Stomach (tissue), 4 donors: ENCODE data around the gene PSAP.

ENCODE experiments used
- CTCF ChIP-seq, 7 experiments: fragments of 450-650 bp in 4 of 7; fragments of 200-600 bp in 3 of 7; sonication (generic) in 3 of 7; IDR thresholded peaks; one replicate each; pipeline ENCODE4 v1.5.1; 2016 to 2019; ENCODE audit warnings: antibody characterized with exemption in 7 of 7, control low read depth in 2 of 7, mild to moderate bottlenecking in 1 of 7
- EP300 ChIP-seq: sonication (generic); formaldehyde crosslinking; IDR thresholded peaks from one replicate; pipeline ENCODE4 v1.6.1; 2017; ENCODE audit warnings: antibody characterized with exemption
- POLR2A ChIP-seq, 4 donors: fragments of 450-650 bp; IDR thresholded peaks; one replicate each; pipeline ENCODE4 v1.6.1; 2016; ENCODE audit warnings: antibody characterized with exemption in 4 of 4, control low read depth in 2 of 4, mild to moderate bottlenecking in 1 of 4, moderate library complexity in 1 of 4
- POLR2AphosphoS5 ChIP-seq, 3 donors: sonication (generic); formaldehyde crosslinking; IDR thresholded peaks; one replicate each; pipeline ENCODE4 v1.6.1; 2016; ENCODE audit warnings: antibody characterized with exemption in 3 of 3

DNA sequence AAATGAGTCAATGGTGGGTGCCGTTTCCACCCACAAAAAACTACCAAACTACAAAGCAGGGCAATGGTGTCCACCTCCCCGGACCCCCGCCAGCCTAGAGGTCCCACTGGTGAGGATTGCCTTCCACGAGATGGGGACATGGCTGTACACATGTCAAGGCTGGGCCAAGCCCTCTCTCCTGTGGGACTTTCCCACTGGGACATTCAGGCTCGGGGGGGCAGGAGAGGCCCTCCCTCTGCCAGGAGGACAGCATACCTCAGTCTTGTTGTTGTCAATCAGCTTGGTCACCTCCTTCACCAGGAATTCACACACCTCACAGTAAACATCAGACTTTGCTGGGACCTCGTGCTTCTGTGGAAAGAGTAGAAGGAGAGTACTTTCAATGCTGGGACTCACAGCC is 31.1 kb downstream of the PSAP start:
- no peak for TF ChIP-seq POLR2A (IDR thresholded peaks at IDR 0.05)
- no peak for TF ChIP-seq CTCF (IDR thresholded peaks at IDR 0.05)
- no peak for TF ChIP-seq EP300
- TF ChIP-seq POLR2AphosphoS5 (IDR thresholded peaks at IDR 0.05), result no peak
